ENCODE measurements around the gene ST3GAL6. TPM values are rescaled to one million over a fixed set of nuclear protein-coding genes. Genes with fewer than 3 reads are reported as not detected.

Gene ST3GAL6
- polyA plus RNA-seq, 3 donors = 21.0 to 49.5 (median 22.8) TPM

- Mint-ChIP-seq H3K27ac (peak overlapping the region in 5 of 7 donors; percentile 41 to 87 (median 85)), H3K9me3 (no peaks in the 10 kb centered on the region), H3K4me1 (peaks cover 37% of the 10 kb centered on the region), H3K27me3 (ENCODE audit: low read depth in 3 of 3) (peaks cover 0 to 3% (median 0%) of the 10 kb centered on the region in 3 donors), H3K4me3 (no peak overlapping the region), H3K36me3 (peaks cover 72 to 91% of the 10 kb centered on the region in 2 donors)
- peak overlapping the region in 1 of 2 donors; percentile 32 for H3K27ac ChIP-seq (ENCODE audit: low read depth in 1 of 2, low read length in 2 of 2)
- 43% methylated on average over 1 of the region's 2 CpGs for WGBS (ENCODE audit: insufficient coverage)
- no peak overlapping the region for H3K4me3 ChIP-seq (replicated peaks in 1 of 3; ENCODE audit: low read depth in 2 of 3, low read length in 3 of 3)
- H3K4me2 ChIP-seq (replicated peaks; ENCODE audit: extremely low read depth, low read length, poor library complexity, severe bottlenecking) = no peak overlapping the region
- intact Hi-C loops (cut with micrococcal nuclease) = no loop called here
- H3K4me1 ChIP-seq (ENCODE audit: control insufficient read depth in 1 of 2, insufficient read depth in 2 of 2, low read length in 2 of 2) = peaks cover 32 to 35% of the 10 kb centered on the region in 2 donors
- no peak for TF ChIP-seq CTCF (IDR thresholded peaks at IDR 0.05)
- peaks cover 80% of the 10 kb centered on the region for H4K20me1 ChIP-seq (ENCODE audit: insufficient read depth, low read length)
- no peak overlapping the region for H2AFZ ChIP-seq (ENCODE audit: insufficient read depth, low read depth, low read length, poor library complexity, severe bottlenecking)
- H3K79me2 ChIP-seq (ENCODE audit: insufficient read depth, low read length) = peaks cover 61% of the 10 kb centered on the region
- DNase-seq = no peak
- no peaks in the 10 kb centered on the region for H3K27me3 ChIP-seq (ENCODE audit: control insufficient read depth in 2 of 2, insufficient read depth in 2 of 2, low read length in 2 of 2)
- no peak overlapping the region for H3K9ac ChIP-seq (ENCODE audit: insufficient read depth, low read length, poor library complexity, severe bottlenecking)
- no peaks in the 10 kb centered on the region for H3K9me3 ChIP-seq (replicated peaks in 1 of 2; ENCODE audit: control insufficient read depth in 1 of 2, insufficient read depth in 1 of 2, low read length in 2 of 2)
- H3K36me3 ChIP-seq (replicated peaks in 1 of 2; ENCODE audit: control insufficient read depth in 1 of 2, insufficient read depth in 2 of 2, low read length in 2 of 2) = peaks cover 78 to 91% of the 10 kb centered on the region in 2 donors
Measured at GRCh38 chr3:98788651-98789050, 25.5 kb downstream of the ST3GAL6 start.

GRCh38 chr3:98791341-98792325 is 28.5 kb downstream of the ST3GAL6 start:
- Mint-ChIP-seq H3K27ac (peak overlapping the region in 1 of 7 donors; percentile 18), H3K4me1 (peaks cover 8% of the 10 kb centered on the region), H3K9me3 (no peaks in the 10 kb centered on the region), H3K27me3 (ENCODE audit: low read depth in 3 of 3) (no peaks in the 10 kb centered on the region), H3K36me3 (peaks cover 71 to 91% of the 10 kb centered on the region in 2 donors), H3K4me3 (no peak overlapping the region)
- WGBS (ENCODE audit: insufficient coverage) = no CpG with 5 or more reads among the region's 7 CpGs
- no peaks in the 10 kb centered on the region for H3K9me3 ChIP-seq (replicated peaks in 1 of 2; ENCODE audit: control insufficient read depth in 1 of 2, insufficient read depth in 1 of 2, low read length in 2 of 2)
- H4K20me1 ChIP-seq (ENCODE audit: insufficient read depth, low read length) = peaks cover 58% of the 10 kb centered on the region
- TF ChIP-seq CTCF (IDR thresholded peaks at IDR 0.05) = no peak
- H3K27ac ChIP-seq (ENCODE audit: low read depth in 1 of 2, low read length in 2 of 2) = no peak overlapping the region
- no peak overlapping the region for H3K4me3 ChIP-seq (replicated peaks in 1 of 3; ENCODE audit: low read depth in 2 of 3, low read length in 3 of 3)
- DNase-seq = no peak
- no peaks in the 10 kb centered on the region for H3K27me3 ChIP-seq (ENCODE audit: control insufficient read depth in 2 of 2, insufficient read depth in 2 of 2, low read length in 2 of 2)
- H3K79me2 ChIP-seq (ENCODE audit: insufficient read depth, low read length) = peaks cover 31% of the 10 kb centered on the region
- H3K9ac ChIP-seq (ENCODE audit: insufficient read depth, low read length, poor library complexity, severe bottlenecking) = no peak overlapping the region
- intact Hi-C loops (cut with micrococcal nuclease) = no loop called here
- H3K4me1 ChIP-seq (ENCODE audit: control insufficient read depth in 1 of 2, insufficient read depth in 2 of 2, low read length in 2 of 2) = peaks cover 6% of the 10 kb centered on the region in 2 donors
- peaks cover 84 to 96% of the 10 kb centered on the region in 2 donors for H3K36me3 ChIP-seq (replicated peaks in 1 of 2; ENCODE audit: control insufficient read depth in 1 of 2, insufficient read depth in 2 of 2, low read length in 2 of 2)
- no peak overlapping the region for H2AFZ ChIP-seq (ENCODE audit: insufficient read depth, low read depth, low read length, poor library complexity, severe bottlenecking)
- no peak overlapping the region for H3K4me2 ChIP-seq (replicated peaks; ENCODE audit: extremely low read depth, low read length, poor library complexity, severe bottlenecking)
